Stimulated activated CD8-positive, alpha-beta memory T cell treated with anti-CD3 and anti-CD28 coated beads, Interleukin-4, amount 100 ng/mL, for 4 hours (primary cell): Measurements from ENCODE around the gene H1-8.
"Not testable (repeated sequence)": the region's sequence is repeated elsewhere in the genome, so short reads cannot be mapped to it uniquely, and the experiment has no call there.

ENCODE experiments used
- DNase-seq, 2 donors: peaks; one replicate each; pipeline ENCODE4 v3.0.0-alpha.2; 2020; ENCODE audit warnings: low read depth in 2 of 2, low spot score in 1 of 2

Gene H1-8

GRCh38 chr3:129532261-129532660, 10.7 kb upstream of the H1-8 start:
- DNase-seq: no peak

GRCh38 chr3:129533406-129533805, 9.6 kb upstream of the H1-8 start:
- no peak for DNase-seq

- DNase-seq: no peak
Observed at GRCh38 chr3:129534428-129535027, 8.4 kb upstream of the H1-8 start.

GRCh38 chr3:129535075-129535474, 7.9 kb upstream of the H1-8 start:
- no peak for DNase-seq

GRCh38 chr3:129536374-129536667, 6.7 kb upstream of the H1-8 start:
- no peak for DNase-seq

GRCh38 chr3:129536804-129537203, 6.2 kb upstream of the H1-8 start:
- no peak for DNase-seq

GRCh38 chr3:129539206-129539605, 3.8 kb upstream of the H1-8 start:
- no peak for DNase-seq

- DNase-seq: no peak
Observed at GRCh38 chr3:129540776-129541516, 2.0 kb upstream of the H1-8 start.

GRCh38 chr3:129542747-129543146, 228 bp upstream of the H1-8 start:
- DNase-seq: no peak

- no peak for DNase-seq
Observed at GRCh38 chr3:129543999-129544398, 1.0 kb downstream of the H1-8 start.

GRCh38 chr3:129545951-129546350, 3.0 kb downstream of the H1-8 start:
- DNase-seq: not testable (repeated sequence)

- no peak for DNase-seq
Observed at GRCh38 chr3:129547241-129547640, 4.3 kb downstream of the H1-8 start.

GRCh38 chr3:129548104-129548965, 5.4 kb downstream of the H1-8 start:
- no peak for DNase-seq

- DNase-seq: no peak
Observed at GRCh38 chr3:129549006-129549800, 6.2 kb downstream of the H1-8 start.

GRCh38 chr3:129549805-129550204, 6.8 kb downstream of the H1-8 start:
- DNase-seq: no peak

GRCh38 chr3:129552287-129553050, 9.5 kb downstream of the H1-8 start:
- DNase-seq: no peak

GRCh38 chr3:129553171-129553570, 10.2 kb downstream of the H1-8 start:
- DNase-seq: no peak

- DNase-seq: no peak
Observed at GRCh38 chr3:129553719-129554118, 10.7 kb downstream of the H1-8 start.

GRCh38 chr3:129554356-129555152, 11.6 kb downstream of the H1-8 start:
- no peak for DNase-seq

GRCh38 chr3:129555153-129555550, 12.2 kb downstream of the H1-8 start:
- DNase-seq: no peak
